ENCODE results near the gene STK32C.
A peak's percentile ranks its signal among the peaks of the same experiment; 100 is the strongest.

STK32C gene

GRCh38 chr10:132334631-132335188, 27.0 kb upstream of the STK32C start:
- no peaks in the 10 kb centered on the region for H3K9me3 ChIP-seq
- H3K4me3 ChIP-seq, result peak overlapping the region; percentile 24
- in situ Hi-C loops (cut with MboI; ENCODE audit: low sequenced_read_pairs), result no loop called here
- peaks cover 31% of the 10 kb centered on the region for H3K4me1 ChIP-seq
- DNase-seq (ENCODE audit: low spot score in 2 of 2), result no peak
- no peaks in the 10 kb centered on the region for H3K36me3 ChIP-seq (replicated peaks)
- H3K27me3 ChIP-seq (ENCODE audit: low read depth), result no peaks in the 10 kb centered on the region

GRCh38 chr10:132333386-132333785, 25.6 kb upstream of the STK32C start:
- Histone ChIP-seq H3K4me1 (peaks cover 33% of the 10 kb centered on the region), H3K36me3 (replicated peaks) (peaks cover 10% of the 10 kb centered on the region), H3K9me3 (no peaks in the 10 kb centered on the region), H3K27me3 (ENCODE audit: low read depth) (no peaks in the 10 kb centered on the region), H3K4me3 (no peak overlapping the region)
- DNase-seq (ENCODE audit: low spot score in 2 of 2), result no peak
- in situ Hi-C loops (cut with MboI; ENCODE audit: low sequenced_read_pairs), result no loop called here

GRCh38 chr10:132332433-132332754, 24.6 kb upstream of the STK32C start:
- H3K4me3 ChIP-seq, result peak overlapping the region; percentile 76
- in situ Hi-C loops (cut with MboI; ENCODE audit: low sequenced_read_pairs), result no loop called here
- H3K27me3 ChIP-seq (ENCODE audit: low read depth), result no peaks in the 10 kb centered on the region
- H3K36me3 ChIP-seq (replicated peaks), result peaks cover 13% of the 10 kb centered on the region
- H3K9me3 ChIP-seq, result no peaks in the 10 kb centered on the region
- no peak for DNase-seq (ENCODE audit: low spot score in 2 of 2)
- H3K4me1 ChIP-seq, result peaks cover 31% of the 10 kb centered on the region

GRCh38 chr10:132331601-132332432, 24.1 kb upstream of the STK32C start, which contains the start of gene LRRC27:
LRRC27 (plus strand) TSS chr10:132332193; CDS start chr10:132333525, 1,332 bp downstream.
- DNase-seq (ENCODE audit: low spot score in 2 of 2), result peak; percentile 94 to 99
- H3K4me3 ChIP-seq, result peak within 1 kb of the TSS; percentile 76
- in situ Hi-C loops (cut with MboI; ENCODE audit: low sequenced_read_pairs), result no loop called here
- no peaks in the 10 kb centered on the region for H3K9me3 ChIP-seq
- peaks cover 28% of the 10 kb centered on the region for H3K4me1 ChIP-seq
- no peaks in the 10 kb centered on the region for H3K27me3 ChIP-seq (ENCODE audit: low read depth)
- H3K36me3 ChIP-seq (replicated peaks), result peaks cover 15% of the 10 kb centered on the region

GRCh38 chr10:132330486-132330833, 22.7 kb upstream of the STK32C start:
- H3K4me1 ChIP-seq, result peaks cover 17% of the 10 kb centered on the region
- in situ Hi-C loops (cut with MboI; ENCODE audit: low sequenced_read_pairs), result no loop called here

GRCh38 chr10:132329565-132330485, 22.1 kb upstream of the STK32C start:
- H3K27me3 ChIP-seq (ENCODE audit: low read depth), result no peaks in the 10 kb centered on the region
- in situ Hi-C loops (cut with MboI; ENCODE audit: low sequenced_read_pairs), result no loop called here
- H3K4me3 ChIP-seq, result peak overlapping the region; percentile 76
- peak in 1 of 2 experiments; percentile 56 for DNase-seq (ENCODE audit: low spot score in 2 of 2)
- H3K36me3 ChIP-seq (replicated peaks), result peaks cover 20% of the 10 kb centered on the region
- H3K9me3 ChIP-seq, result no peaks in the 10 kb centered on the region
- H3K4me1 ChIP-seq, result peaks cover 15% of the 10 kb centered on the region

More at GRCh38 chr10:132330486-132330833, 22.7 kb upstream of the STK32C start:
- Histone ChIP-seq H3K36me3 (replicated peaks) (peaks cover 20% of the 10 kb centered on the region), H3K9me3 (no peaks in the 10 kb centered on the region), H3K27me3 (ENCODE audit: low read depth) (no peaks in the 10 kb centered on the region), H3K4me3 (peak overlapping the region; percentile 76)
- no peak for DNase-seq (ENCODE audit: low spot score in 2 of 2)

- H3K4me3 ChIP-seq, result no peak overlapping the region
- in situ Hi-C loops (cut with MboI; ENCODE audit: low sequenced_read_pairs), result no loop called here
- DNase-seq (ENCODE audit: low spot score in 2 of 2), result no peak
- peaks cover 12% of the 10 kb centered on the region; the same call in 1 of the 2 replicates for H3K4me1 ChIP-seq
- H3K27me3 ChIP-seq (ENCODE audit: low read depth), result no peaks in the 10 kb centered on the region
- no peaks in the 10 kb centered on the region for H3K9me3 ChIP-seq
- H3K36me3 ChIP-seq (replicated peaks), result peaks cover 20% of the 10 kb centered on the region
These were observed 21.0 kb upstream of the STK32C start for GRCh38 chr10:132328738-132329137.

GRCh38 chr10:132328106-132328505, 20.4 kb upstream of the STK32C start:
- peaks cover 20% of the 10 kb centered on the region for H3K36me3 ChIP-seq (replicated peaks)
- in situ Hi-C loops (cut with MboI; ENCODE audit: low sequenced_read_pairs), result no loop called here
- no peaks in the 10 kb centered on the region for H3K9me3 ChIP-seq
- peaks cover 12% of the 10 kb centered on the region; the same call in 1 of the 2 replicates for H3K4me1 ChIP-seq
- no peak for DNase-seq (ENCODE audit: low spot score in 2 of 2)
- H3K27me3 ChIP-seq (ENCODE audit: low read depth), result no peaks in the 10 kb centered on the region
- no peak overlapping the region for H3K4me3 ChIP-seq

DNA sequence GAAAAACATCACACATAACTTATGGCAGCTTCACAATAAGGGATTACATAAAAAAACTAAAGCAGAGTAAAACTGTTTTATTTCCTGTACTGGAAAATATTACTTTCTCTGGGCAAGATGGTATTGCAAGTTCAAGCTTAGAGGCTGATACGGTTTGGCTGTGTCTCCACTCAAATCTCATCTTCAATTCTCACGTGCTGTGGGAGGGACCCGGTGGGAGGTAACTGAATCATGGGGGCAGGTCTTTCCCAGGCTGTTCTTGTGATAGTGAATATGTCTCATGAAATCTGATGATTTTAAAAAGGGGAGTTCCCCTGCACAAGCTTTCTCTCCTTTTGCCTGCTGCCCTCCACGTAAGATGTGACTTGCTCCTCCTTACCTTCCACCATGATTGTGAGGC, 19.2 kb upstream of the STK32C start:
- Histone ChIP-seq H3K4me3 (no peak overlapping the region), H3K36me3 (replicated peaks) (peaks cover 20% of the 10 kb centered on the region), H3K27me3 (ENCODE audit: low read depth) (no peaks in the 10 kb centered on the region), H3K9me3 (no peaks in the 10 kb centered on the region), H3K4me1 (peaks cover 6% of the 10 kb centered on the region; the same call in 1 of the 2 replicates)
- no peak for DNase-seq (ENCODE audit: low spot score in 2 of 2)
- in situ Hi-C loops (cut with MboI; ENCODE audit: low sequenced_read_pairs), result no loop called here

GRCh38 chr10:132326344-132326889, 18.7 kb upstream of the STK32C start:
- Histone ChIP-seq H3K9me3 (no peaks in the 10 kb centered on the region), H3K36me3 (replicated peaks) (peaks cover 20% of the 10 kb centered on the region), H3K4me3 (no peak overlapping the region), H3K27me3 (ENCODE audit: low read depth) (no peaks in the 10 kb centered on the region), H3K4me1 (peaks cover 6% of the 10 kb centered on the region; the same call in 1 of the 2 replicates)
- no peak for DNase-seq (ENCODE audit: low spot score in 2 of 2)
- in situ Hi-C loops (cut with MboI; ENCODE audit: low sequenced_read_pairs), result no loop called here

- Histone ChIP-seq H3K4me3 (no peak overlapping the region), H3K9me3 (no peaks in the 10 kb centered on the region), H3K36me3 (replicated peaks) (peaks cover 19% of the 10 kb centered on the region), H3K27me3 (ENCODE audit: low read depth) (no peaks in the 10 kb centered on the region), H3K4me1 (peaks cover 14% of the 10 kb centered on the region)
- DNase-seq (ENCODE audit: low spot score in 2 of 2), result no peak
- in situ Hi-C loops (cut with MboI; ENCODE audit: low sequenced_read_pairs), result no loop called here
These were observed 16.4 kb upstream of the STK32C start for GRCh38 chr10:132324186-132324585.

DNA sequence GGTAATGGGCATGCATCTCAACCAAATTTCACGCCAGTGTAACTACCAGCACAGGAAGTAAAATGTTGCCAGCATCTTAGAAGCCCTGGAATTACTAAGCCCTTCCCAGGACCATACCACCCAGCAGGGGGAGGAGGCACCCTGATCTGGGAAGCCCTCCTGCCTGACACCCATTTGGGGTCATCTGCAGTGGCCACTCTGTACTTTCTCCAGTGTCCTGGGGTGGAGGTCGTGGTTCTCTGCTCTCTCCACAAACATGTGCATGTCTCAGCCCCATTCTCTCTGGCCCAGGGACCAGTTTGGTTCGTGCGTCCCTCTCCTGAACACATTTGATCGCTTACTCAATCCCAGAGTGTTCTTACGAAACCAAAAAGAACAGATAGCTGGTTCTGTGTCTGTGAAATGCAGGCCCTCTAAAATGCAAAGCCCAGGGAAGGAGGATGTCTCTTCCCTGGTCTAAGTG, 14.9 kb upstream of the STK32C start:
- Histone ChIP-seq H3K4me3 (no peak overlapping the region), H3K36me3 (replicated peaks) (peaks cover 8% of the 10 kb centered on the region; the same call in 1 of the 2 replicates), H3K27me3 (ENCODE audit: low read depth) (no peaks in the 10 kb centered on the region), H3K9me3 (no peaks in the 10 kb centered on the region), H3K4me1 (peaks cover 13% of the 10 kb centered on the region)
- in situ Hi-C loops (cut with MboI; ENCODE audit: low sequenced_read_pairs), result no loop called here
- no peak for DNase-seq (ENCODE audit: low spot score in 2 of 2)

- peaks cover 5% of the 10 kb centered on the region; the same call in 1 of the 2 replicates for H3K36me3 ChIP-seq (replicated peaks)
- in situ Hi-C loops (cut with MboI; ENCODE audit: low sequenced_read_pairs), result no loop called here
- H3K4me3 ChIP-seq, result no peak overlapping the region
- H3K27me3 ChIP-seq (ENCODE audit: low read depth), result no peaks in the 10 kb centered on the region
- no peaks in the 10 kb centered on the region for H3K9me3 ChIP-seq
- no peak for DNase-seq (ENCODE audit: low spot score in 2 of 2)
- H3K4me1 ChIP-seq, result peaks cover 10% of the 10 kb centered on the region
These were observed 14.0 kb upstream of the STK32C start for GRCh38 chr10:132321726-132322125.

Data from HAP-1 (cell line).